B cell (primary cell): ENCODE results near the gene BRWD1. TPM values are rescaled to one million over a fixed set of nuclear protein-coding genes. Genes with fewer than 3 reads are reported as not detected.

ENCODE experiments used
- ATAC-seq: fragments of 200-7000 bp; cut with Tn5 transposase; one replicate; pipeline ENCODE4 v1.10.0; 2021; ENCODE audit warnings: low read depth, mild to moderate bottlenecking, moderate number of reproducible peaks, moderate library complexity
- CTCF ChIA-PET: fragments of 350-600 bp; sonication (Branson Sonifier 250); formaldehyde crosslinking; loops from one replicate; lab custom pipeline; 2021; ENCODE audit warnings: antibody characterized with exemption, inconsistent platforms; lab: Charles Lee
- POLR2A ChIA-PET: fragments of 350-600 bp; sonication (Branson Sonifier 250); formaldehyde crosslinking; loops from one replicate; lab custom pipeline; 2021; ENCODE audit warnings: antibody characterized with exemption; lab: Charles Lee
- DNase-seq: peaks from one replicate; pipeline ENCODE4 v3.0.0; 2013
- H2AFZ ChIP-seq: 2 replicates; pipeline ENCODE4 v1.6.1; 2012; ENCODE audit warnings: mild to moderate bottlenecking, low read depth, low read length; ENCODE audit not compliant: insufficient read depth, poor library complexity, severe bottlenecking
- H3K27ac ChIP-seq, 2 donors: 1 replicate in 1 of 2; 2 replicates in 1 of 2; pipeline ENCODE4 v1.5.1; 2012 to 2013; ENCODE audit warnings: low read length in 2 of 2, mild to moderate bottlenecking in 2 of 2, moderate library complexity in 1 of 2
- H3K27me3 ChIP-seq, 4 experiments: fragments of 200-600 bp in 1 of 4; sonication (generic) in 1 of 4; replicated peaks in 1 of 4; 1 replicate in 2 of 4; 2 replicates in 2 of 4; pipeline versions ENCODE4 v1.6.1 to v1.7.0; 2013 to 2016; ENCODE audit warnings: low read length in 3 of 4, mild to moderate bottlenecking in 2 of 4, mixed read lengths in 1 of 4, moderate library complexity in 1 of 4; ENCODE audit not compliant: insufficient read depth in 4 of 4, control insufficient read depth in 3 of 4; ENCODE audit errors: control extremely low read depth in 1 of 4
- H3K36me3 ChIP-seq, 2 experiments: replicated peaks in 1 of 2; 1 replicate in 1 of 2; 2 replicates in 1 of 2; pipeline versions ENCODE4 v1.6.1 to v1.7.1; 2013; ENCODE audit warnings: low read length in 1 of 2; ENCODE audit not compliant: insufficient read depth in 2 of 2, control insufficient read depth in 1 of 2; ENCODE audit errors: control extremely low read depth in 1 of 2, extremely low read depth in 1 of 2
- H3K4me1 ChIP-seq, 2 donors: fragments of 200-600 bp in 1 of 2; sonication (generic) in 1 of 2; 1 replicate in 1 of 2; 2 replicates in 1 of 2; pipeline versions ENCODE4 v1.5.1 to v1.6.1; 2013 to 2017; ENCODE audit warnings: low read length in 2 of 2; ENCODE audit not compliant: control insufficient read depth in 2 of 2, insufficient read depth in 2 of 2
- H3K4me2 ChIP-seq: replicated peaks from 2 replicates; pipeline ENCODE3; 2012; ENCODE audit warnings: mild to moderate bottlenecking, low read depth, low read length; ENCODE audit not compliant: poor library complexity, severe bottlenecking
- H3K4me3 ChIP-seq, 5 experiments: fragments of 200-600 bp in 1 of 5; sonication (generic) in 1 of 5; 1 replicate in 3 of 5; 2 replicates in 2 of 5; pipeline versions ENCODE4 v1.5.1 to v1.7.0; 2011 to 2016; ENCODE audit warnings: low read length in 4 of 5, mild to moderate bottlenecking in 4 of 5, low read depth in 2 of 5, control low read depth in 1 of 5, moderate library complexity in 1 of 5; ENCODE audit not compliant: insufficient read depth in 1 of 5; ENCODE audit errors: control extremely low read depth in 1 of 5, extremely low read depth in 1 of 5
- H3K79me2 ChIP-seq: fragments of 200-600 bp; sonication (generic); one replicate; pipeline ENCODE4 v1.6.0; 2016; ENCODE audit warnings: low read length; ENCODE audit not compliant: control insufficient read depth, insufficient read depth
- H3K9ac ChIP-seq: fragments of 200-600 bp; sonication (generic); 2 replicates; pipeline ENCODE4 v1.6.1; 2017; ENCODE audit warnings: mild to moderate bottlenecking, low read length, moderate library complexity
- H3K9me3 ChIP-seq, 3 donors: one replicate each; pipeline versions ENCODE4 v1.6.1 to v1.7.1; 2013; ENCODE audit warnings: low read length in 2 of 3; ENCODE audit not compliant: control insufficient read depth in 2 of 3, insufficient read depth in 1 of 3; ENCODE audit errors: control extremely low read depth in 1 of 3
- H4K20me1 ChIP-seq: 2 replicates; pipeline ENCODE4 v1.6.0; 2012; ENCODE audit warnings: mild to moderate bottlenecking, low read length; ENCODE audit not compliant: insufficient read depth, control insufficient read depth, poor library complexity, severe bottlenecking
- H3K27ac Mint-ChIP-seq: one replicate; pipeline ENCODE4 v1.8.0; 2021; ENCODE audit warnings: mixed read lengths
- H3K27me3 Mint-ChIP-seq: one replicate; pipeline ENCODE4 v1.8.0; 2021; ENCODE audit warnings: mixed read lengths
- H3K4me1 Mint-ChIP-seq: one replicate; pipeline ENCODE4 v1.8.0; 2021; ENCODE audit warnings: mixed read lengths
- H3K4me3 Mint-ChIP-seq: one replicate; pipeline ENCODE4 v1.8.0; 2021; ENCODE audit warnings: mixed read lengths
- H3K9me3 Mint-ChIP-seq: one replicate; pipeline ENCODE4 v1.8.0; 2022; ENCODE audit warnings: mixed read lengths; ENCODE audit not compliant: insufficient read depth
- CTCF ChIP-seq: fragments of 200-600 bp; IDR thresholded peaks from one replicate; pipeline ENCODE4 v1.8.0; 2022; ENCODE audit warnings: antibody characterized with exemption, mild to moderate bottlenecking
- EZH2 ChIP-seq: IDR thresholded peaks from 2 replicates; pipeline ENCODE4 v1.6.1; 2012; ENCODE audit warnings: borderline replicate concordance, low read depth, mild to moderate bottlenecking, moderate library complexity, low read length; ENCODE audit not compliant: insufficient read depth, poor library complexity, severe bottlenecking
- WGBS: methylation state at CpG from one replicate; pipeline ENCODE4 v1.1.5; 2013; ENCODE audit warnings: missing lambda C conversion rate; ENCODE audit not compliant: insufficient coverage; 5-methylcytosine and 5-hydroxymethylcytosine counted together
- intact Hi-C: fragments of 100-400 bp; cut with micrococcal nuclease; formaldehyde crosslinking; loops from one replicate; pipeline ENCODE4 v1.10.0; 2022
- polyA plus RNA-seq: library from polyadenylated mRNA; depleted of rRNA; stranded (reverse); fragments of >200 nt; gene quantifications from 2 replicates; pipeline ENCODE4 v1.2.3, GENCODE V29; 2012
- total RNA-seq, 2 donors: library from RNA; stranded (reverse); fragments of 120-200 nt in 1 of 2; gene quantifications; 1 replicate in 1 of 2; 2 replicates in 1 of 2; pipeline versions ENCODE4 v1.2.3 to v1.2.4, GENCODE V29; 2013 to 2022

BRWD1 gene
- total and polyA plus RNA-seq, 2 donors (not counting 1 experiment from before 2014, with no cell fraction given) = 9.4 to 93.9 TPM

- DNase-seq (no peak), ATAC-seq (peak; percentile 7)
- H3K9me3 Mint-ChIP-seq = no peaks in the 10 kb centered on the region
- H3K27ac ChIP-seq = peak overlapping the region; percentile 49 to 84
- H3K4me3 Mint-ChIP-seq = peak overlapping the region; percentile 95
- CTCF ChIA-PET = interaction anchor here (1.0 to 1.7 kb wide), 4 partner anchors 35 to 78 kb away, joined by 3 to 7 read pairs (median 4); partner anchors contain the start of gene HMGN1
- H3K4me1 ChIP-seq = peaks cover 11 to 24% of the 10 kb centered on the region in 2 donors
- TF ChIP-seq EZH2 (no peak), CTCF (no peak)
- peaks cover 41% of the 10 kb centered on the region for H3K4me1 Mint-ChIP-seq
- peak overlapping the region; percentile 90 for H3K27ac Mint-ChIP-seq
- H3K4me2 ChIP-seq = peak overlapping the region; percentile 94
- peaks cover 2 to 19% of the 10 kb centered on the region in 2 experiments for H3K36me3 ChIP-seq
- no peaks in the 10 kb centered on the region for H3K27me3 ChIP-seq
- H4K20me1 ChIP-seq = peaks cover 38% of the 10 kb centered on the region
- peak overlapping the region in 4 of 5 experiments; percentile 62 to 83 (median 76) for H3K4me3 ChIP-seq
- H3K9ac ChIP-seq = peak overlapping the region; percentile 82
- no peaks in the 10 kb centered on the region for H3K27me3 Mint-ChIP-seq
- H2AFZ ChIP-seq = peak overlapping the region; percentile 97
- peaks cover 0 to 2% (median 0%) of the 10 kb centered on the region in 3 donors for H3K9me3 ChIP-seq
- POLR2A ChIA-PET = interaction anchor here (0.6 to 5.0 kb wide), 8 partner anchors 9 to 134 kb away, joined by 3 to 47 read pairs (median 6); partner anchors contain the start of genes HMGN1 and PSMG1
- intact Hi-C loops = loop anchor here (1.0 to 5.0 kb wide), 2 partner anchors 36 to 1751 kb away; partner anchors contain the start of gene HMGN1
- WGBS = under 1% methylated on average over 71 of the region's 71 CpGs
- H3K79me2 ChIP-seq = peaks cover 39% of the 10 kb centered on the region
Measured at GRCh38 chr21:39313042-39313570, 326 bp downstream of the BRWD1 start.
